GM12873 (cell line): ENCODE data around the gene PPP5C.

Experiments used
- CTCF ChIP-seq: IDR thresholded peaks from 2 replicates; pipeline ENCODE4 v1.5.1; 2012; ENCODE audit warnings: low read depth, mild to moderate bottlenecking, moderate library complexity, low read length, control low read depth; ENCODE audit not compliant: insufficient read depth; ENCODE audit errors: missing control alignments

Gene PPP5C

GRCh38 chr19:46404753-46405468 lies 58.0 kb downstream of the PPP5C start:
- TF ChIP-seq CTCF = no peak

GRCh38 chr19:46406976-46407375 lies 60.1 kb downstream of the PPP5C start:
- no peak for TF ChIP-seq CTCF

DNA sequence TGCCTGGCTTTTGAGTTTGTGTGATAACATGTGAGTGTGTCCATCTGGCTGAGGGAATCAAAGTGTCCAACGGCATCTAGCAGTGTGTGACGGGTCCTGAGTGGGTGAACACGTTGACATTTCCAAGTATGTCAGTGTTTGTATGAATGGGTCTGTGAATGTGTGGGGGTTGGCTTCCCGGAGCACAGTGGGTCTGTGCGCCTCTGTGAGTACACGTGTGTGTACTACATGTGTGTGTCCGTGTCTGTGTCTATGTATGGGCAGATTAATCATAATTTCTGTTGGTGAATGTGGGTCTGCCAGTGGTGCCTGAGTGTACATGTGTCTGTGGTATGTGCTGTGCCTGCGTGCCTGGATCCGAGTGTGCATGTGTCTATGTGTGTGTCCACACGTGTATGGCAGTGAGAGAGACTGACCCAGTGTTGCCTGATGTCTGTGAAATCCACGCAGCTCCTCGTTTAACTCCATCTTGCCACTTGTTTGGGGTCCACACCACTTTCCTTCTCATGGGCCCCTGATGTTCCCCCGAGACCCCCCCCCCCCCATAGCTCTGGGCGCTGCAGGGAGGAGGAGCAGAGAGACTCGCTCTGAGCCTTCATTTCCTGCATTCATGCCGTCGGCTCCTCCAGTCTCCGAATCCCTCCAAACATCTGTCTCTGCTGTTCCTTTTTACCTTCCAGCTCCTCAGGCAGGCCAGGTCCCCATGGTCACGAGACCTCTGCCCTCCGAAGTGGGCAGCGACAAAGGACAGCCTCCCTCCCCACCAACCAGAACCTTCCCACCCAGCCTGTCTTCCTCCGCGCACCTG lies 61.2 kb downstream of the PPP5C start:
- no peak for TF ChIP-seq CTCF

DNA sequence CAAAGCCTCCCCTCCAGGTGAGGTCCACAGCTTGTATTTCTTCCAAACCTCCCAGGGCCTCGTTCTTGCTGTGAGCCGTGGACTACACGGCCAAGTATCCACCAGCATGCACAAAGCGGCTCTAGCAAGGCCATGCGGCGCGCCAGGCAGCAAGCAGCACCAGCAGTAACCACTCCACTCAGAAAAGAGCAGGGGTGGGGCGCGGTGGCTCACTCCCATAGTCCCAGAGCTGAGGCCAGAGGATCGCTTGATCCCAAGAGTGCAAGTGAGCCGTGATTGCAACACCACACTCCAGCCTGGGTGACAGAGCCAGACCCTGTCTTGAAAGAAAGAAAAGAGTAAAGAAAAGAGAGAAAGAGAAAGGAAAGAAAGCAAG lies 61.8 kb downstream of the PPP5C start:
- TF ChIP-seq CTCF = no peak

GRCh38 chr19:46409191-46409590 lies 62.3 kb downstream of the PPP5C start:
- no peak for TF ChIP-seq CTCF

- TF ChIP-seq CTCF = no peak
Observed at GRCh38 chr19:46410205-46411087, 63.6 kb downstream of the PPP5C start.
